Heart left ventricle (tissue), 13 donors: ENCODE results near the gene ATP5PD.

ENCODE experiments used
- POLR2A ChIP-seq, 2 donors: fragments of 450-650 bp; IDR thresholded peaks; one replicate each; pipeline ENCODE4 v1.6.1; 2017; ENCODE audit warnings: antibody characterized with exemption in 2 of 2, mild to moderate bottlenecking in 2 of 2, moderate library complexity in 2 of 2
- TF ChIP-seq, protein P1 (sequence below), 12 donors: fragments of 200-600 bp; sonication (generic) in 4 of 12; IDR thresholded peaks; one replicate each; pipeline versions ENCODE4 v1.5.0 to v1.8.0; 2018 to 2022; ENCODE audit warnings: antibody characterized with exemption in 12 of 12, mild to moderate bottlenecking in 5 of 12
- donor health status: ischemic (EF 13 %, LVEDD 7.1; RV severe dilation, severe dysfunction).
- donor health status: DM: no; HTN: yes; CAD: no.
- donor health status: DM: no; HTN: no; CAD: no.
- donor health status: ischemic (EF 25% LVEDD 6.9; RV normal size, moderate dysfunction).
- donor health status: ischemic (EF 25% LVEDD 5.7; RV mildly dilated, moderate dysfunction).
- donor health status: ischemic (EF 35%, LVEDD 5.7; RV mildly dilated, moderate dysfunction).
- donor health status: nonischemic (EF 11% LVEDD 7.7; RV severe dilation, severe dysfunction).
- donor health status: DM: yes; HTN: yes; CAD: no.
- donor health status: PGD.
- donor health status: ischemic (EF 29% LVEDD 5.4; RV normal size, mild dysfunction).
- donor health status: nonischemic (EF 23%, LVEDD 6.1; RV moderate dilation, normal function).

DNA sequence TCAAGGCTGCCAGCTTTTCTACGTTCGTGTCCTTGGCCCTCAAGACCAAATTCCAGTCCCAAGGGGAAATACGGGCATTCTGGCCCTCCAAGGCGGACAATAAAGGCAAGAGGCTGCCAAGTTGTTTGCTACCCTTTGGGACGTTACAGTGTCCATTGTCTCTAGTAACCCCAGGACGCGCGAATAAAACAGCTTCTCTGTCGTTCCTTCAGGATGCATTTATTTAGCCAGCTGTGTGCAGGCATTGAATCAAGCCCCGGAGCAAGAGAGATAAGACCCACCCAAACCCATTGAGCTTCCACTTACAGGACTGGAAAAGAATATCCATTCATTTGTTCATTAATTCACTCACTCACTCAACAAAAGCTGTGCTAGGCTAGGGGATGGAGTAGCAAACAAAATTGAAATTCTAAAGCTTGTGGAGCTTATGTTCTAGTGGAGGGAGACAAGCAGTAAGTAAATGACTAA is 33.6 kb downstream of the ATP5PD start:
- TF ChIP-seq, protein P1, sequence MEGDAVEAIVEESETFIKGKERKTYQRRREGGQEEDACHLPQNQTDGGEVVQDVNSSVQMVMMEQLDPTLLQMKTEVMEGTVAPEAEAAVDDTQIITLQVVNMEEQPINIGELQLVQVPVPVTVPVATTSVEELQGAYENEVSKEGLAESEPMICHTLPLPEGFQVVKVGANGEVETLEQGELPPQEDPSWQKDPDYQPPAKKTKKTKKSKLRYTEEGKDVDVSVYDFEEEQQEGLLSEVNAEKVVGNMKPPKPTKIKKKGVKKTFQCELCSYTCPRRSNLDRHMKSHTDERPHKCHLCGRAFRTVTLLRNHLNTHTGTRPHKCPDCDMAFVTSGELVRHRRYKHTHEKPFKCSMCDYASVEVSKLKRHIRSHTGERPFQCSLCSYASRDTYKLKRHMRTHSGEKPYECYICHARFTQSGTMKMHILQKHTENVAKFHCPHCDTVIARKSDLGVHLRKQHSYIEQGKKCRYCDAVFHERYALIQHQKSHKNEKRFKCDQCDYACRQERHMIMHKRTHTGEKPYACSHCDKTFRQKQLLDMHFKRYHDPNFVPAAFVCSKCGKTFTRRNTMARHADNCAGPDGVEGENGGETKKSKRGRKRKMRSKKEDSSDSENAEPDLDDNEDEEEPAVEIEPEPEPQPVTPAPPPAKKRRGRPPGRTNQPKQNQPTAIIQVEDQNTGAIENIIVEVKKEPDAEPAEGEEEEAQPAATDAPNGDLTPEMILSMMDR (IDR thresholded peaks at IDR 0.05) = no peak
- no peak for TF ChIP-seq POLR2A (IDR thresholded peaks at IDR 0.05)
